HS-5 (cell line): ENCODE measurements around the gene FGGY.
"Not testable (repeated sequence)": the region's sequence is repeated elsewhere in the genome, so short reads cannot be mapped to it uniquely, and the experiment has no call there.

ENCODE experiments used
- DNase-seq: peaks from one replicate; pipeline ENCODE4 v3.0.0-alpha.2; 2012; ENCODE audit warnings: low read depth

FGGY gene

GRCh38 chr1:59705466-59706302, 408.8 kb downstream of the FGGY start:
- no peak for DNase-seq

- DNase-seq: no peak
These were observed 409.4 kb downstream of the FGGY start for GRCh38 chr1:59706303-59706599.

GRCh38 chr1:59707178-59707791, 410.4 kb downstream of the FGGY start:
- DNase-seq: peak; percentile 84

GRCh38 chr1:59709333-59709732, 412.4 kb downstream of the FGGY start:
- DNase-seq: no peak

GRCh38 chr1:59710920-59711319, 414.0 kb downstream of the FGGY start:
- not testable (repeated sequence) for DNase-seq

GRCh38 chr1:59714219-59714618, 417.3 kb downstream of the FGGY start:
- DNase-seq: no peak

- no peak for DNase-seq
These were observed 418.1 kb downstream of the FGGY start for GRCh38 chr1:59714966-59715365.

- DNase-seq: no peak
These were observed 419.9 kb downstream of the FGGY start for GRCh38 chr1:59716832-59717231.

- no peak for DNase-seq
These were observed 421.4 kb downstream of the FGGY start for GRCh38 chr1:59718064-59718988.

- no peak for DNase-seq
These were observed 422.1 kb downstream of the FGGY start for GRCh38 chr1:59718989-59719360.

- no peak for DNase-seq
These were observed 423.6 kb downstream of the FGGY start for GRCh38 chr1:59720326-59721115.

GRCh38 chr1:59730302-59730701, 433.4 kb downstream of the FGGY start:
- no peak for DNase-seq

GRCh38 chr1:59730759-59731478, 434.0 kb downstream of the FGGY start:
- peak; percentile 78 for DNase-seq

- DNase-seq: no peak
These were observed 434.7 kb downstream of the FGGY start for GRCh38 chr1:59731591-59731990.

- DNase-seq: no peak
These were observed 435.5 kb downstream of the FGGY start for GRCh38 chr1:59732214-59732955.

- DNase-seq: no peak
These were observed 436.7 kb downstream of the FGGY start for GRCh38 chr1:59733443-59734141.

GRCh38 chr1:59735927-59736326, 439.0 kb downstream of the FGGY start:
- DNase-seq: not testable (repeated sequence)

- no peak for DNase-seq
These were observed 439.9 kb downstream of the FGGY start for GRCh38 chr1:59736744-59737143.

- DNase-seq: no peak
These were observed 440.7 kb downstream of the FGGY start for GRCh38 chr1:59737638-59738037.

GRCh38 chr1:59738152-59738551, 441.3 kb downstream of the FGGY start:
- DNase-seq: peak; percentile 56
